ENCODE measurements around the gene CALB2.
"Not testable (repeated sequence)": the region's sequence is repeated elsewhere in the genome, so short reads cannot be mapped to it uniquely, and the experiment has no call there.

The CALB2 gene

GRCh38 chr16:71344315-71344905 lies 14.1 kb upstream of the CALB2 start:
- H3K4me3 Mint-ChIP-seq, result no peak overlapping the region
- no peaks in the 10 kb centered on the region for H3K4me1 Mint-ChIP-seq (ENCODE audit: low read depth)
- peaks cover 21% of the 10 kb centered on the region for H3K27me3 Mint-ChIP-seq
- H3K27ac Mint-ChIP-seq, result no peak overlapping the region
- no peak for DNase-seq
- no peaks in the 10 kb centered on the region for H3K9me3 Mint-ChIP-seq
- H3K36me3 Mint-ChIP-seq (ENCODE audit: low read depth), result no peaks in the 10 kb centered on the region

- Mint-ChIP-seq H3K4me1 (ENCODE audit: low read depth) (no peaks in the 10 kb centered on the region), H3K27me3 (peaks cover 15% of the 10 kb centered on the region), H3K9me3 (no peaks in the 10 kb centered on the region), H3K36me3 (ENCODE audit: low read depth) (no peaks in the 10 kb centered on the region), H3K4me3 (no peak overlapping the region), H3K27ac (no peak overlapping the region)
- no peak for DNase-seq
Observed at GRCh38 chr16:71345031-71345430, 13.5 kb upstream of the CALB2 start.

GRCh38 chr16:71347146-71347545 lies 11.4 kb upstream of the CALB2 start:
- H3K4me1 Mint-ChIP-seq (ENCODE audit: low read depth), result no peaks in the 10 kb centered on the region
- no peaks in the 10 kb centered on the region for H3K36me3 Mint-ChIP-seq (ENCODE audit: low read depth)
- H3K27me3 Mint-ChIP-seq, result peaks cover 9% of the 10 kb centered on the region
- no peak overlapping the region for H3K4me3 Mint-ChIP-seq
- no peak for DNase-seq
- no peak overlapping the region for H3K27ac Mint-ChIP-seq
- H3K9me3 Mint-ChIP-seq, result no peaks in the 10 kb centered on the region

GRCh38 chr16:71348262-71349085 lies 10.0 kb upstream of the CALB2 start:
- H3K27me3 Mint-ChIP-seq, result peaks cover 9% of the 10 kb centered on the region
- H3K9me3 Mint-ChIP-seq, result no peaks in the 10 kb centered on the region
- H3K4me3 Mint-ChIP-seq, result no peak overlapping the region
- no peaks in the 10 kb centered on the region for H3K36me3 Mint-ChIP-seq (ENCODE audit: low read depth)
- H3K4me1 Mint-ChIP-seq (ENCODE audit: low read depth), result no peaks in the 10 kb centered on the region
- no peak for DNase-seq
- no peak overlapping the region for H3K27ac Mint-ChIP-seq

- Mint-ChIP-seq H3K4me3 (no peak overlapping the region), H3K27me3 (peaks cover 3% of the 10 kb centered on the region), H3K9me3 (no peaks in the 10 kb centered on the region), H3K4me1 (ENCODE audit: low read depth) (no peaks in the 10 kb centered on the region), H3K27ac (no peak overlapping the region), H3K36me3 (ENCODE audit: low read depth) (no peaks in the 10 kb centered on the region)
- DNase-seq, result no peak
Observed at GRCh38 chr16:71350821-71351557, 7.5 kb upstream of the CALB2 start.

GRCh38 chr16:71351558-71351901 lies 7.0 kb upstream of the CALB2 start:
- Mint-ChIP-seq H3K4me3 (no peak overlapping the region), H3K27me3 (peaks cover 3% of the 10 kb centered on the region), H3K4me1 (ENCODE audit: low read depth) (no peaks in the 10 kb centered on the region), H3K9me3 (no peaks in the 10 kb centered on the region), H3K36me3 (ENCODE audit: low read depth) (no peaks in the 10 kb centered on the region), H3K27ac (no peak overlapping the region)
- no peak for DNase-seq

GRCh38 chr16:71352466-71352865 lies 6.1 kb upstream of the CALB2 start:
- Mint-ChIP-seq H3K9me3 (no peaks in the 10 kb centered on the region), H3K4me3 (no peak overlapping the region), H3K27ac (no peak overlapping the region), H3K36me3 (ENCODE audit: low read depth) (no peaks in the 10 kb centered on the region), H3K4me1 (ENCODE audit: low read depth) (no peaks in the 10 kb centered on the region), H3K27me3 (peaks cover 3% of the 10 kb centered on the region)
- no peak for DNase-seq

GRCh38 chr16:71352963-71353460 lies 5.5 kb upstream of the CALB2 start:
- Mint-ChIP-seq H3K9me3 (no peaks in the 10 kb centered on the region), H3K27me3 (peaks cover 4% of the 10 kb centered on the region), H3K4me3 (no peak overlapping the region), H3K36me3 (ENCODE audit: low read depth) (no peaks in the 10 kb centered on the region), H3K4me1 (ENCODE audit: low read depth) (no peaks in the 10 kb centered on the region), H3K27ac (no peak overlapping the region)
- DNase-seq, result no peak

- H3K27ac Mint-ChIP-seq, result no peak overlapping the region
- DNase-seq, result no peak
- peaks cover 7% of the 10 kb centered on the region for H3K27me3 Mint-ChIP-seq
- peaks cover 2% of the 10 kb centered on the region for H3K4me1 Mint-ChIP-seq (ENCODE audit: low read depth)
- no peak overlapping the region for H3K4me3 Mint-ChIP-seq
- no peaks in the 10 kb centered on the region for H3K9me3 Mint-ChIP-seq
- no peaks in the 10 kb centered on the region for H3K36me3 Mint-ChIP-seq (ENCODE audit: low read depth)
Observed at GRCh38 chr16:71353736-71354135, 4.8 kb upstream of the CALB2 start.

- DNase-seq, result no peak
- Mint-ChIP-seq H3K27ac (no peak overlapping the region), H3K9me3 (no peaks in the 10 kb centered on the region), H3K27me3 (peaks cover 12% of the 10 kb centered on the region), H3K4me1 (ENCODE audit: low read depth) (peaks cover 2% of the 10 kb centered on the region), H3K4me3 (no peak overlapping the region), H3K36me3 (ENCODE audit: low read depth) (no peaks in the 10 kb centered on the region)
Observed at GRCh38 chr16:71354156-71354555, 4.4 kb upstream of the CALB2 start.

- H3K4me1 Mint-ChIP-seq (ENCODE audit: low read depth), result peaks cover 2% of the 10 kb centered on the region
- H3K27me3 Mint-ChIP-seq, result peaks cover 29% of the 10 kb centered on the region
- DNase-seq, result no peak
- H3K27ac Mint-ChIP-seq, result no peak overlapping the region
- no peaks in the 10 kb centered on the region for H3K36me3 Mint-ChIP-seq (ENCODE audit: low read depth)
- H3K9me3 Mint-ChIP-seq, result no peaks in the 10 kb centered on the region
- H3K4me3 Mint-ChIP-seq, result no peak overlapping the region
Observed at GRCh38 chr16:71356051-71356740, 2.3 kb upstream of the CALB2 start.

GRCh38 chr16:71356936-71357335 lies 1.6 kb upstream of the CALB2 start:
- not testable (repeated sequence) for H3K9me3 Mint-ChIP-seq; H3K27ac Mint-ChIP-seq; H3K4me3 Mint-ChIP-seq; H3K36me3 Mint-ChIP-seq (ENCODE audit: low read depth); H3K4me1 Mint-ChIP-seq (ENCODE audit: low read depth); DNase-seq
- H3K27me3 Mint-ChIP-seq, result peaks cover 28% of the 10 kb centered on the region

GRCh38 chr16:71357681-71358080 lies 842 bp upstream of the CALB2 start:
- H3K27ac Mint-ChIP-seq, result no peak overlapping the region
- no peaks in the 10 kb centered on the region for H3K36me3 Mint-ChIP-seq (ENCODE audit: low read depth)
- no peak overlapping the region for H3K4me3 Mint-ChIP-seq
- H3K9me3 Mint-ChIP-seq, result no peaks in the 10 kb centered on the region
- H3K27me3 Mint-ChIP-seq, result peaks cover 28% of the 10 kb centered on the region
- peaks cover 2% of the 10 kb centered on the region for H3K4me1 Mint-ChIP-seq (ENCODE audit: low read depth)
- DNase-seq, result no peak

GRCh38 chr16:71359431-71359830 lies 908 bp downstream of the CALB2 start:
- Mint-ChIP-seq H3K9me3 (no peaks in the 10 kb centered on the region), H3K27ac (no peak overlapping the region), H3K4me1 (ENCODE audit: low read depth) (peaks cover 2% of the 10 kb centered on the region), H3K4me3 (no peak overlapping the region), H3K36me3 (ENCODE audit: low read depth) (no peaks in the 10 kb centered on the region), H3K27me3 (peaks cover 28% of the 10 kb centered on the region)
- DNase-seq, result no peak
